PC-9 (cell line): ENCODE data around the gene EGFR.

Experiments used
- CTCF ChIP-seq: fragments of 200-600 bp; sonication (generic); conservative IDR thresholded peaks from 2 replicates; pipeline ENCODE4 v1.6.1; 2017; ENCODE audit warnings: mixed run types, antibody characterized with exemption, mild to moderate bottlenecking, moderate library complexity
- EZH2 ChIP-seq: fragments of 200-600 bp; sonication (generic); IDR thresholded peaks from 2 replicates; pipeline ENCODE4 v1.8.0; 2017; ENCODE audit warnings: antibody characterized with exemption, low read depth

DNA sequence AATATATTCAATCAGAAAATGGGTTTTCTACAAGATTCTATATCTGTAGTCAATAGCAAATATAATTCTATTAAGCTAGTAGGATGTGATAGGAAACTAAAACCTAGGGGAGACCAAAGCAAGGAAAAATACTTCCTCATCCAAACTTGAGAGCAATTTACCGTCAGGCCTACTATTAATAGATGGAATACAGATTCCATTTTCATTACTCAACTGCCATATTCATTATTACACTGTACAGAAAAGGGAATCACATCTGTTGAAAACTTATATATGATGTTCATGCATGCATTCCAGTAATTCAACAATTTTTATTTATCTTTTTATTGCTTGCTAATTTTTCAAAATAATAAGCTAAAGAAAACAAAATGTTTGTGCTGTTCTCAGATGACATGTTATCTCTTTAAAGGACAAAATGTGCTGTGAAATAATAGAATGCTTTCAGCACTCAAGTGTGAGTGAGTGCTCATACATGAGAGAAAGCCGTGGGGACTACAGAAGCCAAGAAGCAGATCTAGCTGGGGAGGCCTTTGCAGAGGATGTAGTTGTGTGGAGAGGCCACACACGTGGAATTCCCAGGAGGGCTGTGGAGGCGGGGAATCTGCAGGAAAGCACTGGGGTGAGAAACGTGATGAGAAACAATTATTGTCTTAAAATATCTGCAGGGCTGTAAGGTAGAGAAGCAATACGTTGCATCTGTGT, 110.0 kb downstream of the EGFR start:
- TF ChIP-seq CTCF (no peak), EZH2 (no peak)
